SJCRH30 (cell line): Measurements from ENCODE around the gene PDE10A. TPM values are rescaled to one million over a fixed set of nuclear protein-coding genes. Genes with fewer than 3 reads are reported as not detected.
"Not testable (repeated sequence)": the region's sequence is repeated elsewhere in the genome, so short reads cannot be mapped to it uniquely, and the experiment has no call there.

ENCODE experiments used
- DNase-seq, 2 experiments: peaks; one replicate each; pipeline ENCODE4 v3.0.0-alpha.2; 2015 to 2020
- H3K27ac ChIP-seq: fragments of 250-450 bp; sonication (Bioruptor Pico); 2 replicates; pipeline ENCODE4 v1.5.1; 2020; ENCODE audit warnings: mild to moderate bottlenecking, moderate library complexity
- H3K27me3 ChIP-seq: fragments of 250-450 bp; sonication (Bioruptor Pico); 2 replicates; pipeline ENCODE4 v1.5.1; 2020; ENCODE audit warnings: mild to moderate bottlenecking, moderate library complexity
- H3K36me3 ChIP-seq: fragments of 250-450 bp; sonication (Bioruptor Pico); 2 replicates; pipeline ENCODE4 v1.5.1; 2020; ENCODE audit warnings: mild to moderate bottlenecking, moderate library complexity
- H3K4me1 ChIP-seq: fragments of 250-450 bp; sonication (Bioruptor Pico); 2 replicates; pipeline ENCODE4 v1.5.1; 2020; ENCODE audit warnings: mild to moderate bottlenecking, moderate library complexity
- H3K4me3 ChIP-seq: fragments of 250-450 bp; sonication (Bioruptor Pico); 2 replicates; pipeline ENCODE4 v1.5.1; 2020; ENCODE audit warnings: mild to moderate bottlenecking, moderate library complexity
- H3K9me3 ChIP-seq: fragments of 250-450 bp; sonication (Bioruptor Pico); replicated peaks from 2 replicates; pipeline ENCODE4 v1.5.1; 2020; ENCODE audit warnings: mild to moderate bottlenecking, moderate library complexity
- total RNA-seq: library from RNA; depleted of rRNA; stranded (reverse); fragments of >200 nt; shearing (Covaris generic); gene quantifications from 2 replicates; pipeline ENCODE4 v1.2.3, GENCODE V29; 2014

PDE10A gene
- total RNA-seq, 1 experiment from 2014 or later, result 14.5 TPM

DNA sequence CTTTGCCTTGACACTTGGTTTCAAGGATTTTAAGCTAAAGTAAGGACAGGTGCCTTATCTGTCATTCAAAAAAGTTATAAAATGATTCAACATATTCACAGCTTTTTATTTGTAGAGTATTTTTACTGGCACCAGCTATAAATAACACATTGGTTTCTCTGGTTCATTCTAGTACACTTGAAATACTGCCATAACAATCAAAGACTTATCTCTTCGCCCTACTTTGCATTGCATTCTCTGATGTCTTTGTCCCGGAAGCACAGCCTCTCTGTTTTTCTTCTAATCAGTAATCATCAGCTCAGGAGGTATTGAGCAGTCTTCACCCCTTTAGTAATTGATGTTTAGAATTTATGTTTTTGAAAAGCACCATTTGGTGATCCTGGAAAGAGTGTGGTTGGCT is 156.4 kb downstream of the PDE10A start:
- Histone ChIP-seq H3K36me3 (no peaks in the 10 kb centered on the region), H3K9me3 (no peaks in the 10 kb centered on the region), H3K4me1 (no peaks in the 10 kb centered on the region), H3K4me3 (no peak overlapping the region), H3K27me3 (no peaks in the 10 kb centered on the region), H3K27ac (no peak overlapping the region)
- no peak for DNase-seq

DNA sequence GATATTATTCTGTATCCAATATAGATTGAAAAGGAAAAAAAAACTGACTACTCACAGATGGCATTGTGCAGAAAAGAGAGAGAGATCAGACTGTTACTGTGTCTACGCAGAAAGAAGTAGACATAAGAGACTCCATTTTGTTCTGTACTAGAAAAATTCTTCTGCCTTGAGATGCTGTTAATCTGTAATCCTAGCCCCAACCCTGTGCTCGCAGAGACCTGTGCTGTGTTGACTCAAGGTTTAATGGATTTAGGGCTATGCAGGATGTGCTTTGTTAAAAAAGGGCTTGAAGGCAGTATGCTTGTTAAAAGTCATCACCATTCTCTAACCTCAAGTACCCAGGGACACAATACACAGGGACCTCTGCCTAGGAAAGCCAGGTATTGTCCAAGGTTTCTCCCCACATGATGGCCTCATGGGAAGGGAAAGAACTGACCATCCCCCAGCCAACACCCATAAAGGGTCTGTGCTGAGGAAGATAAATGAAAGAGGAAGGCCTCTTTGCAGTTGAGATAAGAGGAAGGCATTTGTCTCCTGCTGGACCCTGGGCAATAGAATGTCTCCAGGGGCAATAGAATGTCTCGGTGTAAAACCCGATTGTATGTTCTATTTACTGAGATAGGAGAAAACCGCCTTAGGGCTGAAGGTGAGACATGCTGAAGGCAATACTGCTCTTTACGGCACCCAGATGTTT is 162.7 kb downstream of the PDE10A start:
- not testable (repeated sequence) for H3K9me3 ChIP-seq, H3K4me1 ChIP-seq, H3K27me3 ChIP-seq, H3K36me3 ChIP-seq, H3K4me3 ChIP-seq, H3K27ac ChIP-seq
- DNase-seq, result peak; percentile 14 to 36

DNA sequence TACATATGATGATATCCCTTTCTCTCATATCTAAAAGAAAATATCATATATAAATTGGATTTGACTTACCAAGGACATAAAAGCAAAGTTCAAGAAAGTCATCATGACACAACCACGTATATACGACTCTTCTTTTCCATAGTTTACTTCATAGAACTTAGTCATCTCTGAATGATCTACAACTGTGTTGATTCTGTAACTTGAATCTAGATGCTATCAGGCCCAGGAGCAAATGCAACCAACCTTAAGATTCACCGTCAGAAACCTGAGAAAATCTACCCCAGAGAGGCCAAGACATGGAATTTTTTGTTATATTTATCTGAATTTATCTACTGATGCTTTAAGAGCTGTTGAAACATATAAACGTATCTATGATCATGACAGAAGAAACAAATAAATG is 165.6 kb downstream of the PDE10A start:
- H3K4me1 ChIP-seq, result peaks cover 4% of the 10 kb centered on the region; the same call in 1 of the 2 replicates
- H3K9me3 ChIP-seq, result no peaks in the 10 kb centered on the region; the same call in 1 of the 2 replicates
- no peak overlapping the region for H3K4me3 ChIP-seq
- no peak for DNase-seq
- no peak overlapping the region for H3K27ac ChIP-seq
- H3K36me3 ChIP-seq, result no peaks in the 10 kb centered on the region
- no peaks in the 10 kb centered on the region for H3K27me3 ChIP-seq

DNA sequence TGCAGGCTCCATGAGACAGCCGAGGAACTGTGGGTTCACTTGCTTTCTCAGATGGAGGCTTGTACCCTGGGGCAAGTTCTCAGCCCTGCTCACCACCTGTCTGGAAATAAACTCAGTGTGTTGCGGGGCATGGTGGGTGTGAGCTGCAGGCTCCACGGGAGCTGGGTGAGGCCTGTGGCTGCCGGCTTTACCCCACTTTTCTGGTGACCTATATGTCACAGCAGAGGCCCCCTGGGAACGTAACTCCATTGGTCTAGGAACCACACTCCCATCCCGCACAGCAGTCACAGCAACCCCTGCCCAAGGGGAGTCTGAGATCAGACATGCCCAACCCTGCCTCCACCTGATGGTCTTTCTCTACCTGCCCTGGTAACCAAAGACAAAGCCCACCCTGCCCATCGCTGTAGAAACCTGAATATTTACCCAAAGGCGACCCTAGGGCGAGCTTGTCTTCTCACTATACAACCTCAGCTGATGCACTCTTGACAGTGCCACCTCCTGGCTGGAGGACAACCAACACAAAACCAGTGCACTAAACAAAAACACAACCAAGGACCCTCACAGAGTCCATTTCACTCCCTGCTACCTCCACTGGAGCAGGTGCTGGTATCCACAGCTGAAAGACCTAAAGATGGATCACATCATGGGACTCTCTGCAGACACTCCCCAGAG is 174.3 kb downstream of the PDE10A start:
- no peaks in the 10 kb centered on the region for H3K36me3 ChIP-seq
- no peak overlapping the region for H3K27ac ChIP-seq
- DNase-seq, result peak; percentile 37 to 57
- H3K4me1 ChIP-seq, result peaks cover 2% of the 10 kb centered on the region; the same call in 1 of the 2 replicates
- no peaks in the 10 kb centered on the region for H3K27me3 ChIP-seq
- no peak overlapping the region for H3K4me3 ChIP-seq
- no peaks in the 10 kb centered on the region; the same call in 1 of the 2 replicates for H3K9me3 ChIP-seq

DNA sequence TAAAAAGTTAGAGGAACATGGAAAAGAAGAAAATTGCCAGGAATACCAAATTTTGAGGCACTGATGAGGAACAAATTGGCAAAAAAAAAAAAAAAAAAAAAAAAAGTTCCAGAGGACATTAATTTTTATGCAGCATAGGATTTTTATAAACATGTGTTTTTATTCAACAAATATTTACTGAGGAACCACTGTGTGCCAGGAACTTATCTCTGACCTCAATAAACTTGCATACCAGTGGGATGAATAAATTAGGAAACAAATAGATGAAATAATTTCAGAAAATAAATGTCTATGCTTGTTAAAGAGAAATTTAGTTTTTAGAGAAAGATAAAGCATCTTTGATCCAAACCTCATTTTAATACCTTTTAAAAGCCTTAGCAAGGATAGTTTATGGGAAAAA is 175.1 kb downstream of the PDE10A start:
- Histone ChIP-seq H3K36me3 (no peaks in the 10 kb centered on the region), H3K27ac (no peak overlapping the region), H3K9me3 (no peaks in the 10 kb centered on the region; the same call in 1 of the 2 replicates), H3K27me3 (no peaks in the 10 kb centered on the region), H3K4me3 (no peak overlapping the region), H3K4me1 (peaks cover 2% of the 10 kb centered on the region; the same call in 1 of the 2 replicates)
- DNase-seq, result no peak

DNA sequence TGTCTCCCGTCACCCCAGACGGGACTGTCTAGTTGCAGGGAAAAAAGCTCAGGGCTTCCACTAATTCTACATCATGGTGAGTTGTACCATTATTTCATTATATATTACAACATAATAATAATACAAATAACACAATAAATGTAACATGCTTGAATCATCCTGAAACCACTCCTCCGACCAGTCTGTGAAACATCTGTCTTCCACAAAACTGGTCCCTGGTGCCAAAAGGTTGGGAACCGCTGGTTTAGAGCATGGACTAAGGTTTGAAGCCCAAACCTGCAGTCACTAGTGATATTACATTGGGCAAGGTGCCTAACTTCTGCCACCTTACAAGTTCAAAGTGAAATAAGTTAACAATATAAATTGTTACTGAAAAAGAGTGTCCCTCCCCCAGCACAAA is 175.7 kb downstream of the PDE10A start:
- Histone ChIP-seq H3K36me3 (no peaks in the 10 kb centered on the region), H3K27ac (no peak overlapping the region), H3K9me3 (no peaks in the 10 kb centered on the region; the same call in 1 of the 2 replicates), H3K4me1 (peaks cover 2% of the 10 kb centered on the region; the same call in 1 of the 2 replicates), H3K27me3 (no peaks in the 10 kb centered on the region), H3K4me3 (no peak overlapping the region)
- no peak for DNase-seq

DNA sequence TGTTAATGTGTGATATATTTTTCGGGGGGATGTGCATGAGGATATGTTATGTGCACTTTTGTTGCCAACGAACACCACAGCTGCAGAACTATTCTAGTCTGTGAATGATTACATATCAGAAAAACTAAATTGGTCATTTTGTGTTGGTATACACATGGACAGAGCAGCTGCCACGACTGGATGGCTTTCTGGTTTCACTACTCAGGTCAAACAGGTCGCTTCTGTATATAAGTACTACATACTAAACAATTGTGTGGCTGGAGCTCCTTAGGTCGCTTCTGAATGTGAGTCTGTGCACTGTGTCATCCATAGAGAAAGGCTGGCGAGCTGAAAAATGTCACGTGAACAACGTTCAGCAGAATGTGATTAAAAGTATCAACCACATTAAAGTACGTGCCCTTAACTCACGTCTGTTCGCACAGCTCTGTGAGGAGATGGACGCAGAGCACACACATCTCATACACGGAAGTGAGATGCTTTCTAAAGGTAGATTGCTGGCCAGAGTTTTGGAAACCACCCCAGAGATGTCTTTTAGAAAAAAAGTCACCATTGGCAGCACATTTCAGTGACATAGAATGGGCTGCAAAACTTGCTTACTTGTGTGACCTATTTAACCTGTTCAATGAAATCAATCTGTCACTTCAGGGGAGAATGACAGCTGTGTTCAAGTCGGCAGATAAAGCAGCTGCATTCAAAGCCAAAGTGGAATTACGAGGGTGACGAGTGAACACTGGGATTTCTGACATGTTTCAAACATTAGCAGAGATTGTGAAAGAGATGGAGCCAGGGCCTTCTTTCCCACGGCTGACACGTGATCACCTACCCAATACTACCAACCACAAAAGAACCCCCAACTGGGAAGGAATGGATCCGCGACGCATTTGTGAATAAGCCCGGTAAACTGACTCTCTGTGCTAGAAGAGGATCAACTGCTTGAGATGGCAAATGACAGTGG is 176.6 kb downstream of the PDE10A start:
- no peaks in the 10 kb centered on the region for H3K9me3 ChIP-seq
- H3K4me1 ChIP-seq, result peaks cover 2% of the 10 kb centered on the region; the same call in 1 of the 2 replicates
- H3K27me3 ChIP-seq, result no peaks in the 10 kb centered on the region
- no peak overlapping the region for H3K27ac ChIP-seq
- no peaks in the 10 kb centered on the region for H3K36me3 ChIP-seq
- DNase-seq, result peak; percentile 7 to 37
- H3K4me3 ChIP-seq, result no peak overlapping the region

DNA sequence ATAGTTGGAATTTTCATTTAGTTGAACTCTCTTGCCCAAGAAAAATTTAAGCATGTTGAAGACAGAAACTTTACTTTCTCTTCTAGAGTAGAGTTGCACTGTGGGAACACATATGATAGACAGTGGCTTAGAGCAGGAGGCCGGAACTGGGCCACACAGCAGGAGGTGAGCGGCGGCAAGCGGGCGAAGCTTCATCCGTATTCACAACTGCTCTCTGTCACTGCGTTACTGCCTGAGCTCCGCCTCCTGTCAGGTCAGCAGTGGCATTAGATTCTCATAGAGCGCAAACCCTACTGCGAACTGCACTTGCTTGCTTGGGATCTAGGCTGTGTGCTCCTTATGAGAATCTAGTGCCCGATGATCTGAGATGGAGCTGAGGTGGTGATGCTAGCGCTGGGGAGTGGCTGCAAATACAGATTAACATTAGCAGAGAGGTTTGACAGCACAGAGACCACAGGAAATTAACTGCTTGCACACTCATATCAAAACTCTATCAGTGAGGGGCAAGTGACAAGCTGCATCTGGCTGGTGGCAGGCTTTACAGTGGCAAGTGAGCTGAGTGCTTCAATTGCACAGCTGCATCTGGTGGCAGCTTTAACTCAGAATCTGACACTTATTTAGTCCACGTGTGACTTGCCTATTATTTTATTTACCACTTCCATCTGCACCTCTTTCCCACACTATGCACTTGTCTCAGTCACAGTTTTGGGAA is 178.7 kb downstream of the PDE10A start:
- DNase-seq, result no peak
- Histone ChIP-seq H3K27me3 (no peaks in the 10 kb centered on the region), H3K9me3 (no peaks in the 10 kb centered on the region), H3K36me3 (no peaks in the 10 kb centered on the region), H3K4me1 (peaks cover 8% of the 10 kb centered on the region), H3K27ac (no peak overlapping the region), H3K4me3 (no peak overlapping the region)

DNA sequence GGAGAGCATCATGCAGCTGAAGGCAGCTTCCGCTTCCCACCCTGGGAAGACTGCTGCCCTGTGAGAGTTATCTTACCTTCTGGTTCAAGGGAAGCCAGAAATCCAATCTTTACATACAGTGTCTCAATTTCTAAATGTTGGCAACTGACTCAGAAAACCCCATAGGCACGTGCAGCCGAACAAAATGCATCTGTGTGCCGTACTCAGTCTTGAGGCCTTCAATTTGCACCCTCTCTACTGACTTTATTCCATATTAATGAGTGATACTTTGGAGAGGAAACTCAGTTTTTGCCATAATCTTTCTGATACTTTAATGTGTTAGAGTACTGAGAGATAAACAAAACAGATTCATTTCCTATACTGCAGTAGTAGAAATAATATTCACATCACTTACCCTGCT is 181.1 kb downstream of the PDE10A start:
- Histone ChIP-seq H3K9me3 (no peaks in the 10 kb centered on the region), H3K4me3 (no peak overlapping the region), H3K36me3 (no peaks in the 10 kb centered on the region), H3K4me1 (peaks cover 12% of the 10 kb centered on the region), H3K27me3 (no peaks in the 10 kb centered on the region), H3K27ac (no peak overlapping the region)
- DNase-seq, result no peak

DNA sequence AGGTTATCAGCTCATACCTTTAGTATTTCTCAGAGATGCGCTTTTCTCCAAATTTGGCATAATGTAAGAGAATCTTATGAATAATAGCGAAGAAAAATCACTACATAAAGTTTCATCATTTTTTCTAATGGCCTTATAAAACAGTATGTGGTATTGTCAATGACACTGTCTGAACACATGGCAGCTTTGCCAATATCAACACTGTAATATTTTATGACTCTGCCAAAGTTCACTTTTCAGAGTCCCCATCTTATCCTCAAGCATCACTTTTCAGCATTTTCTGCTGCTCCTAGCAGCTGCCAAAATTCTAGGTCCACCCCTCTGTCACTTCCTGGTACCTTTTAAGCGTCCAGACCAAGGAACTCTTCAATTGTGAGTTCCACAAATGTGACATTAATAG is 182.1 kb downstream of the PDE10A start:
- Histone ChIP-seq H3K4me3 (no peak overlapping the region), H3K9me3 (no peaks in the 10 kb centered on the region)

DNA sequence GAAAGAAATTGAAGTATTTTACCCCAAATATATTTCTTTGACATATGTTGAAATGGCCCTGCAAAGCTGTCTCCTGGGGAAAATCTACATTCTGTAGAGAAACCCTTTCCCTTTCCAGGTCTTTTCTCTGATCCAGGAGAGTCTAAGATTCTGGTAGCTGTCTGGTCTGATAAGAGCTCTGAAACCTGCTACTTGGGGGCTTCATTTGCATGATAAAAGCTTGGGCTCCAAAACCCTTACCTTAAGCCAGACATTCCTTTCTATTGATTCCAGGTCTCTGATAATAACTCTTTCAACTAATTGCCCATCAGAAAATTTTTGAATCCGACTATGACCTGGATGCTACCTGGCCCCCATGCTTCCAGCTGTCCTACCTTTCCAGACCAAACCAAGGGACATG is 184.5 kb downstream of the PDE10A start:
- Histone ChIP-seq H3K4me1 (peaks cover 10% of the 10 kb centered on the region), H3K27me3 (no peaks in the 10 kb centered on the region), H3K9me3 (no peaks in the 10 kb centered on the region), H3K27ac (no peak overlapping the region), H3K36me3 (no peaks in the 10 kb centered on the region), H3K4me3 (no peak overlapping the region)
- DNase-seq, result no peak

More for the DNA sequence above, 182.1 kb downstream of the PDE10A start:
- Histone ChIP-seq H3K4me1 (peaks cover 10% of the 10 kb centered on the region), H3K27me3 (no peaks in the 10 kb centered on the region), H3K36me3 (no peaks in the 10 kb centered on the region), H3K27ac (no peak overlapping the region)
- DNase-seq, result no peak

DNA sequence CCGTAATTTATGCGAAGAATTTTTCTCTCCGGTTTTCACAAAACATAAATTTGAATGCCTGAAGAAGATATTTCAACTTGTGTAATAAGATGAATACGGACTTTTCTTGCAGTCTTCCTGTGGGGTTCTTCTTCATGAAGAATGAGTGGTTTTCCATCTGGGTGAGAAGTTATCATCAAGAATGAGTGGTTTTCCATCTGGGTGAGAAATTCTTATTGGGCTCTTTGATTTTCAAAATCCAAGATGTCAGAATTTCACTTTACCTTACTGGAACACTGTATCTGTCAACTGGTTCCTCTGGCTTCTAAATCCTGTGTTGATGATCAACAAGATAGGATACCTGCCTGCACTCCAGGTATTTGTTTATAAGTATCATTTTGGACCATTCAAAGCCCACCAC is 193.6 kb downstream of the PDE10A start:
- DNase-seq, result no peak
- no peaks in the 10 kb centered on the region; the same call in none of the 2 replicates for H3K9me3 ChIP-seq
- no peaks in the 10 kb centered on the region for H3K27me3 ChIP-seq

DNA sequence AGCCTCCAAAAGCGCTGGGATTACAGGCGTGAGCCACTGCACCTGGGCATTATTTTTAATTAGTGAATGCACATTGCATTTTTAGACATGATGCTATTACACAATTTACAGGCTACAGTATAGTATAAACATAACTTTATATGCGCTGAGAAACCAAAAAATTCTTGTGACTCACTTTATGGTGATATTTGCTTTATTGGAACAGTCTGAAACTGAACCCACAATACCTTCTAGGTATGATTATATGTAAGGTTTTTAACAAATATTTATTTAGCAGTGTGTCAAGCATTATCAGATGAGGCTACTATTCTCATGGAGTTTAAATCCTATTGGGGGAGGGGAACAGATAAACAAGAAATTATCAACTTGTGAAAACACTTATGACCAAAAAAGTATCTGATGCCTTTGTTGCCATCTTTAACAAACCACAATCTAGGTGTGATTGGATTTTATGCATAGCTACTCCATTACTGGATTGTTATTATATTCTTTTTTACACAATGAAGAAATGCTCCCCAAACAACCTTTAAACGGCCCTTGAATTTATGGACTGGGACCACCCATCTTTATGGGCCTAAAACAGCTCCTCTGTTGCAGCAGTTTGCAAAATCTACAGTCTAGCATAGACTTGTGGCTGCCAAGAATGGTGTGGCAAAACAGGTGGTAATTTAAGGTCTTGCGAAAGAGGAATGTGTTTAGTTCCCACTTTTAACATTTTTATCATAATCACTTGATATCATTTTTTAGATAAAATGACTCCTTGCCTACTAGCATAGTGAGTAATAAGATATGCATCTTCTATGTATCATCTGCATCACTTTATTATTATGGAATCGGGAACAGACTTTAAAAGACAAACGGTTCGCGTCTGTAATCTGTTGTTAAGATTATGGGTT is 194.5 kb downstream of the PDE10A start:
- Histone ChIP-seq H3K27ac (no peak overlapping the region), H3K36me3 (no peaks in the 10 kb centered on the region)
- DNase-seq, result no peak

More for the DNA sequence above, 193.6 kb downstream of the PDE10A start:
- Histone ChIP-seq H3K4me1 (no peaks in the 10 kb centered on the region), H3K4me3 (no peak overlapping the region), H3K27ac (no peak overlapping the region), H3K36me3 (no peaks in the 10 kb centered on the region)

More for the DNA sequence above, 194.5 kb downstream of the PDE10A start:
- Histone ChIP-seq H3K4me3 (no peak overlapping the region), H3K9me3 (peaks cover 3% of the 10 kb centered on the region), H3K4me1 (no peaks in the 10 kb centered on the region), H3K27me3 (no peaks in the 10 kb centered on the region)
